Measurements from ENCODE around the gene ABCA3. TPM values are rescaled to one million over a fixed set of nuclear protein-coding genes. Genes with fewer than 3 reads are reported as not detected.

The ABCA3 gene
- total RNA-seq, 4 donors from 2014 or later, result 7.5 to 27.5 (median 12.3) TPM

DNA sequence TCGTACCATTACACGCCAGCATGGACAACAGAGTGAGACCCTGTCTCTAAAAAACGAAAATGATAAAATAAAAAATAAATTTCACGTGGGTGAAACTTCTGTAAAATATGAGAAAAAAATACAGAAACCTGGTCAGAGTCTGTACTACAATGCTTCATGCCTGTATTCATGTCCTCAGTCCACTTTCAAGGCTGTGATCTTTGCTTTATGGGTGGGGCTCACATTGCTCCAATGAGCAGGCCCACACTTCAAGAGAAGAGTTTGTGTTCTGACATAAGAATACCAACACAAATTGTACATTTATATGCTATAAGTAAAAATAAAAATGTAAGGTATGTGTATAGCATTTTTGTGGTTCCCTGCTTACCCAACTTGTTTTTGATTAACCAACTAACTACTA lies 32.2 kb upstream of the ABCA3 start:
- Histone ChIP-seq H3K36me3 (no peaks in the 10 kb centered on the region), H3K27ac (no peak overlapping the region), H3K9me3 (no peaks in the 10 kb centered on the region), H3K4me3 (no peak overlapping the region), H3K27me3 (no peaks in the 10 kb centered on the region), H3K4me1 (no peaks in the 10 kb centered on the region)
- WGBS, 2 donors (ENCODE audit: low coverage in 1 of 2), result 71 to 78% methylated on average over 4 of the region's 4 CpGs
- TF ChIP-seq POLR2A (IDR thresholded peaks at IDR 0.05), result no peak
- no peak for TF ChIP-seq POLR2AphosphoS5 (IDR thresholded peaks at IDR 0.05)
- TF ChIP-seq, protein P1, sequence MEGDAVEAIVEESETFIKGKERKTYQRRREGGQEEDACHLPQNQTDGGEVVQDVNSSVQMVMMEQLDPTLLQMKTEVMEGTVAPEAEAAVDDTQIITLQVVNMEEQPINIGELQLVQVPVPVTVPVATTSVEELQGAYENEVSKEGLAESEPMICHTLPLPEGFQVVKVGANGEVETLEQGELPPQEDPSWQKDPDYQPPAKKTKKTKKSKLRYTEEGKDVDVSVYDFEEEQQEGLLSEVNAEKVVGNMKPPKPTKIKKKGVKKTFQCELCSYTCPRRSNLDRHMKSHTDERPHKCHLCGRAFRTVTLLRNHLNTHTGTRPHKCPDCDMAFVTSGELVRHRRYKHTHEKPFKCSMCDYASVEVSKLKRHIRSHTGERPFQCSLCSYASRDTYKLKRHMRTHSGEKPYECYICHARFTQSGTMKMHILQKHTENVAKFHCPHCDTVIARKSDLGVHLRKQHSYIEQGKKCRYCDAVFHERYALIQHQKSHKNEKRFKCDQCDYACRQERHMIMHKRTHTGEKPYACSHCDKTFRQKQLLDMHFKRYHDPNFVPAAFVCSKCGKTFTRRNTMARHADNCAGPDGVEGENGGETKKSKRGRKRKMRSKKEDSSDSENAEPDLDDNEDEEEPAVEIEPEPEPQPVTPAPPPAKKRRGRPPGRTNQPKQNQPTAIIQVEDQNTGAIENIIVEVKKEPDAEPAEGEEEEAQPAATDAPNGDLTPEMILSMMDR (IDR thresholded peaks at IDR 0.05), result no peak
- no peak for TF ChIP-seq EP300 (IDR thresholded peaks at IDR 0.05)
- ATAC-seq, result no peak

DNA sequence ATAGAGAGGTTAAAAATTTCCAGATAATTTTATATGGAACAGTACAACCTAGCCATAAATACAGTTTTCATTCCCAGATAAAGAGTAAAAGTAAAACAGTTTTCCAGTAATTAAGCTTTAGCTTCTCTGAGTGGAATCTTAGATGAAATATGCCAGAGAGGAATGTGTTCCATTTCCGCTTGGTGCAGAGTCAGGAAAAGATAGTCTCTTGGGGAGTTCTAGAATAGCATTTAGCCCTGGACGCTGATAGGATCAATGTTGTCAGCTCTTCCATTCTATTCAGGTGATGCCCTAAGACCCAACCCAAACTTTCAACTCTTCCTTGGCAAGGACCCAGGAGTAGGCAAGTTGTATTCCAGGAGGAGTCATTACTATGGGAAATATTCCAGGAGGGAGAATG lies 30.9 kb upstream of the ABCA3 start:
- H3K4me1 ChIP-seq, result no peaks in the 10 kb centered on the region
- H3K27ac ChIP-seq, result no peak overlapping the region
- WGBS, 2 donors (ENCODE audit: low coverage in 1 of 2), result 67 to 73% methylated on average over 1 to 2 of the region's 2 CpGs
- no peak overlapping the region for H3K4me3 ChIP-seq
- no peaks in the 10 kb centered on the region for H3K9me3 ChIP-seq
- TF ChIP-seq EP300 (IDR thresholded peaks at IDR 0.05) (no peak), POLR2AphosphoS5 (IDR thresholded peaks at IDR 0.05) (no peak), POLR2A (IDR thresholded peaks at IDR 0.05) (no peak)
- TF ChIP-seq, protein P1 (IDR thresholded peaks at IDR 0.05), result no peak
- no peaks in the 10 kb centered on the region for H3K27me3 ChIP-seq
- no peaks in the 10 kb centered on the region for H3K36me3 ChIP-seq
- ATAC-seq, result peak; percentile 25

DNA sequence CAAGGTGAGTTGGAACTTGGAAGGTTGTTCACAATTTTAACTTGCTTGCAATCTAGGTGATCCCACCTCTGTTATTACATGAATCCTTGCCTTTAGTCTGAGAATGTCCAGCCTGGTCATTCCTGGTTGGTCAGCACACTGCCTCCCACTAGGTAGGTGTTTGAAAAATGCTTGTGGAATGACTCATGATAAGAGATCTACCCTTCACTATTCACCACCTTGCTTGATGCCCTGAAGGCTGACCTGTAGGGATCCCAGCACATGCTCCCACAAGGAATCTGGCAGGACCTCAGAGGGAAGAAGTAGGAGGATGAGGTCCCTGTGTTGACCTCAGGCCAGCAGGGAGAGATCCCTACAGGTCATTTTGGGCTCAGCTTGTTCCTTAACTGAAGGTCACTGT lies 30.2 kb upstream of the ABCA3 start:
- no peak for ATAC-seq
- Histone ChIP-seq H3K27ac (no peak overlapping the region), H3K9me3 (no peaks in the 10 kb centered on the region), H3K4me1 (no peaks in the 10 kb centered on the region), H3K4me3 (no peak overlapping the region), H3K36me3 (no peaks in the 10 kb centered on the region), H3K27me3 (no peaks in the 10 kb centered on the region)
- no peak for TF ChIP-seq POLR2AphosphoS5 (IDR thresholded peaks at IDR 0.05)
- TF ChIP-seq POLR2A (IDR thresholded peaks at IDR 0.05), result no peak
- TF ChIP-seq, protein P1 (IDR thresholded peaks at IDR 0.05), result no peak
- no peak for TF ChIP-seq EP300 (IDR thresholded peaks at IDR 0.05)

DNA sequence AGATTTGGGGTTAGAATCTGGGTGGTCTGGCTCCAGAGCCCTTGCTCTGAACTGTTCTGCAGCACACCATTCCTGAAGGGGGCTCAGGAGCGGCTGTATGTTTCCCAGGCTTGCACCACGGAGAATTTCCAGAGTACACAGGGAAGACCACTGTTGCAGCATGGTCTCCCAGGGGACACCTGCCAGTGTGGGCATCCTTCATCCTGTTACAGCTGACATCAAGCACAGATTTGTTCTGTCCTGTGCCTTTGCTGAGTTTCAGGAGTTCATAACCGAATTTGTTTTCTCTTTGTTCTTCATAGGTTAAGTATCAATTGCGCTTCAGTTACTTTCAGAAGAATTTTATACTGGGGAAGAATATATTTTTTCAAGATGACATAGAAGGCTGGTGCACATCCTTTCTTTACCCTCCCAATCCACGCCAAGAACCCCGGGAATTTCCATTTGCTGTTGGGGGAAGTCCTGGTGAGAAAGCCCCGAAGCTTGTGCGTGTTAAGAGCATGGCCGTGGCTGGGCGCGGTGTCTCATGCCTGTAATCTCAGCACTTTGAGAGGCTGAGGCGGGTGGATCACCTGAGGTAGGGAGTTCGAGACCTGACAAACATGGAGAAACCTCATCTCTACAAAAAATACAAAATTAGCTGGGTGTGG lies 26.3 kb upstream of the ABCA3 start:
- ATAC-seq, result no peak
- Histone ChIP-seq H3K36me3 (no peaks in the 10 kb centered on the region), H3K4me3 (no peak overlapping the region), H3K27me3 (peaks cover 8% of the 10 kb centered on the region), H3K9me3 (no peaks in the 10 kb centered on the region), H3K4me1 (no peaks in the 10 kb centered on the region), H3K27ac (no peak overlapping the region)
- 74 to 85% methylated on average over 4 to 6 of the region's 13 CpGs for WGBS, 2 donors (ENCODE audit: low coverage in 1 of 2)
- TF ChIP-seq EP300 (IDR thresholded peaks at IDR 0.05), result no peak
- TF ChIP-seq POLR2A (IDR thresholded peaks at IDR 0.05), result no peak
- TF ChIP-seq POLR2AphosphoS5 (IDR thresholded peaks at IDR 0.05), result no peak
- TF ChIP-seq, protein P1 (IDR thresholded peaks at IDR 0.05), result no peak

Measured in gastroesophageal sphincter (tissue), 4 donors.